Stimulated activated CD8-positive, alpha-beta memory T cell treated with anti-CD3 and anti-CD28 coated beads, Interleukin-15, amount 100 ng/mL, for 48 hours (primary cell): Measurements from ENCODE around the gene SORCS3.

Experiments
- DNase-seq, 2 donors: peaks; one replicate each; pipeline ENCODE4 v3.0.0-alpha.2; 2020; ENCODE audit warnings: low read depth in 2 of 2

SORCS3 gene

GRCh38 chr10:105187243-105187642 lies 546.2 kb downstream of the SORCS3 start:
- no peak for DNase-seq

GRCh38 chr10:105188737-105189462 lies 547.8 kb downstream of the SORCS3 start:
- no peak for DNase-seq

GRCh38 chr10:105189463-105189800 lies 548.3 kb downstream of the SORCS3 start:
- no peak for DNase-seq

- no peak for DNase-seq
Observed at GRCh38 chr10:105192146-105192545, 551.1 kb downstream of the SORCS3 start.

- no peak for DNase-seq
Observed at GRCh38 chr10:105192861-105193260, 551.8 kb downstream of the SORCS3 start.

- no peak for DNase-seq
Observed at GRCh38 chr10:105195831-105196230, 554.7 kb downstream of the SORCS3 start.

- DNase-seq: no peak
Observed at GRCh38 chr10:105197598-105198364, 556.7 kb downstream of the SORCS3 start.

GRCh38 chr10:105206616-105207015 lies 565.5 kb downstream of the SORCS3 start:
- DNase-seq: no peak

- DNase-seq: no peak
Observed at GRCh38 chr10:105207476-105207995, 566.4 kb downstream of the SORCS3 start.

- DNase-seq: no peak
Observed at GRCh38 chr10:105210546-105210945, 569.5 kb downstream of the SORCS3 start.

GRCh38 chr10:105237685-105238084 lies 596.6 kb downstream of the SORCS3 start:
- DNase-seq: no peak

- DNase-seq: no peak
Observed at GRCh38 chr10:105239311-105240219, 598.5 kb downstream of the SORCS3 start.

- DNase-seq: no peak
Observed at GRCh38 chr10:105241254-105241653, 600.2 kb downstream of the SORCS3 start.

- DNase-seq: no peak
Observed at GRCh38 chr10:105243381-105243780, 602.3 kb downstream of the SORCS3 start.

- no peak for DNase-seq
Observed at GRCh38 chr10:105243825-105244224, 602.7 kb downstream of the SORCS3 start.

GRCh38 chr10:105247831-105248499 lies 606.9 kb downstream of the SORCS3 start:
- DNase-seq: no peak

GRCh38 chr10:105252911-105253310 lies 611.8 kb downstream of the SORCS3 start:
- no peak for DNase-seq

GRCh38 chr10:105253515-105254212 lies 612.6 kb downstream of the SORCS3 start:
- DNase-seq: no peak

- DNase-seq: no peak
Observed at GRCh38 chr10:105258036-105258673, 617.1 kb downstream of the SORCS3 start.

GRCh38 chr10:105258674-105259065 lies 617.6 kb downstream of the SORCS3 start:
- no peak for DNase-seq
